ENCODE data around the gene ZFTA.

ZFTA gene

DNA sequence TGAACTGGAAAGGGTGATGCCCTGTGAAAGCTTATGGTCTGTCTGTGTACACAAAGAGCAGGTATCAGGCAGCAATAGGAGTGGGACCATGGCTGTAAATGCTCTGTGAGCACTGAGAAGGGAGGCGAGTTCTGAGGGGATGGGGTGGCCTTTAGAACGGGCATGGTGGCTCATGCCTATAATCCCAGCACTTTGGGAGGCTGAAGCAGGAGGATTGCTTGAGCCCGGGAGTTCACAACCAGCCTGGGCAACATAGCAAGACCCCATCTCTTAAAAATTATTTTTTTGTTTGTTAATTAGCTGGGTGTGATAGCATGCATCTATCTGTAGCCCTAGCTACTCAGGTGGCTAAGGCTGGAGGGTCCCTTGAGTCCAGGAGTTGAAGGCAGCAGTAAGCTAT is 48.2 kb upstream of the ZFTA start:
- ATAC-seq = no peak
- TF ChIP-seq ZFP30 (CRISPR knock-in tag; IDR thresholded peaks at IDR 0.05) (no peak), ISL1 (CRISPR knock-in tag; IDR thresholded peaks at IDR 0.05) (no peak), ZFP3 (CRISPR knock-in tag; IDR thresholded peaks at IDR 0.05) (no peak), GLIS3 (CRISPR knock-in tag; IDR thresholded peaks at IDR 0.05) (no peak), RARB (CRISPR knock-in tag; IDR thresholded peaks at IDR 0.05) (no peak), ZNF70 (CRISPR knock-in tag; IDR thresholded peaks at IDR 0.05) (no peak), ZC3H10 (CRISPR knock-in tag; IDR thresholded peaks at IDR 0.05) (no peak), ZNF8 (CRISPR knock-in tag; IDR thresholded peaks at IDR 0.05) (no peak), ESRRG (CRISPR knock-in tag; IDR thresholded peaks at IDR 0.05) (no peak), ZNF565 (CRISPR knock-in tag; conservative IDR thresholded peaks at IDR 0.05; ENCODE audit: low read depth) (no peak)
- TF ChIP-seq, protein P1, sequence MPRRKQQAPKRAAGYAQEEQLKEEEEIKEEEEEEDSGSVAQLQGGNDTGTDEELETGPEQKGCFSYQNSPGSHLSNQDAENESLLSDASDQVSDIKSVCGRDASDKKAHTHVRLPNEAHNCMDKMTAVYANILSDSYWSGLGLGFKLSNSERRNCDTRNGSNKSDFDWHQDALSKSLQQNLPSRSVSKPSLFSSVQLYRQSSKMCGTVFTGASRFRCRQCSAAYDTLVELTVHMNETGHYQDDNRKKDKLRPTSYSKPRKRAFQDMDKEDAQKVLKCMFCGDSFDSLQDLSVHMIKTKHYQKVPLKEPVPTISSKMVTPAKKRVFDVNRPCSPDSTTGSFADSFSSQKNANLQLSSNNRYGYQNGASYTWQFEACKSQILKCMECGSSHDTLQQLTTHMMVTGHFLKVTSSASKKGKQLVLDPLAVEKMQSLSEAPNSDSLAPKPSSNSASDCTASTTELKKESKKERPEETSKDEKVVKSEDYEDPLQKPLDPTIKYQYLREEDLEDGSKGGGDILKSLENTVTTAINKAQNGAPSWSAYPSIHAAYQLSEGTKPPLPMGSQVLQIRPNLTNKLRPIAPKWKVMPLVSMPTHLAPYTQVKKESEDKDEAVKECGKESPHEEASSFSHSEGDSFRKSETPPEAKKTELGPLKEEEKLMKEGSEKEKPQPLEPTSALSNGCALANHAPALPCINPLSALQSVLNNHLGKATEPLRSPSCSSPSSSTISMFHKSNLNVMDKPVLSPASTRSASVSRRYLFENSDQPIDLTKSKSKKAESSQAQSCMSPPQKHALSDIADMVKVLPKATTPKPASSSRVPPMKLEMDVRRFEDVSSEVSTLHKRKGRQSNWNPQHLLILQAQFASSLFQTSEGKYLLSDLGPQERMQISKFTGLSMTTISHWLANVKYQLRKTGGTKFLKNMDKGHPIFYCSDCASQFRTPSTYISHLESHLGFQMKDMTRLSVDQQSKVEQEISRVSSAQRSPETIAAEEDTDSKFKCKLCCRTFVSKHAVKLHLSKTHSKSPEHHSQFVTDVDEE (CRISPR knock-in tag; IDR thresholded peaks at IDR 0.05) = no peak
- TF ChIP-seq, protein P2, sequence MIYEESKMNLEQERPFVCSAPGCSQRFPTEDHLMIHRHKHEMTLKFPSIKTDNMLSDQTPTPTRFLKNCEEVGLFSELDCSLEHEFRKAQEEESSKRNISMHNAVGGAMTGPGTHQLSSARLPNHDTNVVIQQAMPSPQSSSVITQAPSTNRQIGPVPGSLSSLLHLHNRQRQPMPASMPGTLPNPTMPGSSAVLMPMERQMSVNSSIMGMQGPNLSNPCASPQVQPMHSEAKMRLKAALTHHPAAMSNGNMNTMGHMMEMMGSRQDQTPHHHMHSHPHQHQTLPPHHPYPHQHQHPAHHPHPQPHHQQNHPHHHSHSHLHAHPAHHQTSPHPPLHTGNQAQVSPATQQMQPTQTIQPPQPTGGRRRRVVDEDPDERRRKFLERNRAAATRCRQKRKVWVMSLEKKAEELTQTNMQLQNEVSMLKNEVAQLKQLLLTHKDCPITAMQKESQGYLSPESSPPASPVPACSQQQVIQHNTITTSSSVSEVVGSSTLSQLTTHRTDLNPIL (CRISPR knock-in tag; IDR thresholded peaks at IDR 0.05; ENCODE audit: low read depth) = no peak

DNA sequence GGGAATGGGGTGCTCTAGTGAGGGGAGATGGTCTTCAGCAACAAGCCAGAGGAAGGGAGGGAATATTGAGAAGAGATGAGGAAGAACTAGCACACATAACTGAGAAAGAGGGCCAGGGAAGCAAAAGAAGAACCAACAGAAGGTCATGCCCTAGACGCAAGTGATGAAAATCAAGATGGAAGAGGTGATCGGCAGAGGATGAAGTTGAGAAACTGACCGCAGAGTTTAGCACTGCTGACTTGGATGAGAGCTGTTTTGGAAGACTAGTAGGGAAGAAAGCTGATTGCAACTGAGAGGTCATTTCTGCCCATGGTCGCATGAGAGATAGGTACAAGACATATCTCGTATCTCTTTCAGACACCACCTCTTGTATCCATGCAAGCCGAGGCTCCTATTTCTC is 47.6 kb upstream of the ZFTA start:
- no peak for ATAC-seq
- TF ChIP-seq ZNF8 (CRISPR knock-in tag; IDR thresholded peaks at IDR 0.05) = no peak
- no peak for TF ChIP-seq TCF4 (CRISPR knock-in tag; IDR thresholded peaks at IDR 0.05; ENCODE audit: borderline replicate concordance)
- TF ChIP-seq, protein P3, sequence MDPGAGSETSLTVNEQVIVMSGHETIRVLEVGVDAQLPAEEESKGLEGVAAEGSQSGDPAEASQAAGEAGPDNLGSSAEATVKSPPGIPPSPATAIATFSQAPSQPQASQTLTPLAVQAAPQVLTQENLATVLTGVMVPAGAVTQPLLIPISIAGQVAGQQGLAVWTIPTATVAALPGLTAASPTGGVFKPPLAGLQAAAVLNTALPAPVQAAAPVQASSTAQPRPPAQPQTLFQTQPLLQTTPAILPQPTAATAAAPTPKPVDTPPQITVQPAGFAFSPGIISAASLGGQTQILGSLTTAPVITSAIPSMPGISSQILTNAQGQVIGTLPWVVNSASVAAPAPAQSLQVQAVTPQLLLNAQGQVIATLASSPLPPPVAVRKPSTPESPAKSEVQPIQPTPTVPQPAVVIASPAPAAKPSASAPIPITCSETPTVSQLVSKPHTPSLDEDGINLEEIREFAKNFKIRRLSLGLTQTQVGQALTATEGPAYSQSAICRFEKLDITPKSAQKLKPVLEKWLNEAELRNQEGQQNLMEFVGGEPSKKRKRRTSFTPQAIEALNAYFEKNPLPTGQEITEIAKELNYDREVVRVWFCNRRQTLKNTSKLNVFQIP (CRISPR knock-in tag; IDR thresholded peaks at IDR 0.05; ENCODE audit: borderline replicate concordance, low read depth) = no peak
- TF ChIP-seq PPARA (CRISPR knock-in tag; IDR thresholded peaks at IDR 0.05; ENCODE audit: borderline replicate concordance) = no peak
- no peak for TF ChIP-seq ZNF70 (CRISPR knock-in tag; IDR thresholded peaks at IDR 0.05)
- TF ChIP-seq, protein P4, sequence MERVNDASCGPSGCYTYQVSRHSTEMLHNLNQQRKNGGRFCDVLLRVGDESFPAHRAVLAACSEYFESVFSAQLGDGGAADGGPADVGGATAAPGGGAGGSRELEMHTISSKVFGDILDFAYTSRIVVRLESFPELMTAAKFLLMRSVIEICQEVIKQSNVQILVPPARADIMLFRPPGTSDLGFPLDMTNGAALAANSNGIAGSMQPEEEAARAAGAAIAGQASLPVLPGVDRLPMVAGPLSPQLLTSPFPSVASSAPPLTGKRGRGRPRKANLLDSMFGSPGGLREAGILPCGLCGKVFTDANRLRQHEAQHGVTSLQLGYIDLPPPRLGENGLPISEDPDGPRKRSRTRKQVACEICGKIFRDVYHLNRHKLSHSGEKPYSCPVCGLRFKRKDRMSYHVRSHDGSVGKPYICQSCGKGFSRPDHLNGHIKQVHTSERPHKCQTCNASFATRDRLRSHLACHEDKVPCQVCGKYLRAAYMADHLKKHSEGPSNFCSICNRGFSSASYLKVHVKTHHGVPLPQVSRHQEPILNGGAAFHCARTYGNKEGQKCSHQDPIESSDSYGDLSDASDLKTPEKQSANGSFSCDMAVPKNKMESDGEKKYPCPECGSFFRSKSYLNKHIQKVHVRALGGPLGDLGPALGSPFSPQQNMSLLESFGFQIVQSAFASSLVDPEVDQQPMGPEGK (CRISPR knock-in tag; IDR thresholded peaks at IDR 0.05; ENCODE audit: borderline replicate concordance) = no peak
- TF ChIP-seq CSDC2 (CRISPR knock-in tag; IDR thresholded peaks at IDR 0.05) = no peak
- no peak for TF ChIP-seq OSR1 (CRISPR knock-in tag; IDR thresholded peaks at IDR 0.05)
- TF ChIP-seq ARNTL (CRISPR knock-in tag; IDR thresholded peaks at IDR 0.05; ENCODE audit: borderline replicate concordance, low read depth) = no peak
- TF ChIP-seq ZFP30 (CRISPR knock-in tag; IDR thresholded peaks at IDR 0.05) = no peak
- no peak for TF ChIP-seq BACH2 (CRISPR knock-in tag; IDR thresholded peaks at IDR 0.05; ENCODE audit: borderline replicate concordance)
- TF ChIP-seq, protein P5, sequence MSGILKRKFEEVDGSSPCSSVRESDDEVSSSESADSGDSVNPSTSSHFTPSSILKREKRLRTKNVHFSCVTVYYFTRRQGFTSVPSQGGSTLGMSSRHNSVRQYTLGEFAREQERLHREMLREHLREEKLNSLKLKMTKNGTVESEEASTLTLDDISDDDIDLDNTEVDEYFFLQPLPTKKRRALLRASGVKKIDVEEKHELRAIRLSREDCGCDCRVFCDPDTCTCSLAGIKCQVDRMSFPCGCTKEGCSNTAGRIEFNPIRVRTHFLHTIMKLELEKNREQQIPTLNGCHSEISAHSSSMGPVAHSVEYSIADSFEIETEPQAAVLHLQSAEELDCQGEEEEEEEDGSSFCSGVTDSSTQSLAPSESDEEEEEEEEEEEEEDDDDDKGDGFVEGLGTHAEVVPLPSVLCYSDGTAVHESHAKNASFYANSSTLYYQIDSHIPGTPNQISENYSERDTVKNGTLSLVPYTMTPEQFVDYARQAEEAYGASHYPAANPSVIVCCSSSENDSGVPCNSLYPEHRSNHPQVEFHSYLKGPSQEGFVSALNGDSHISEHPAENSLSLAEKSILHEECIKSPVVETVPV (CRISPR knock-in tag; IDR thresholded peaks at IDR 0.05) = no peak
- TF ChIP-seq RARB (CRISPR knock-in tag; IDR thresholded peaks at IDR 0.05) = no peak
- no peak for TF ChIP-seq ZFP3 (CRISPR knock-in tag; IDR thresholded peaks at IDR 0.05)
- TF ChIP-seq ZC3H10 (CRISPR knock-in tag; IDR thresholded peaks at IDR 0.05) = no peak
- TF ChIP-seq ZNF565 (CRISPR knock-in tag; conservative IDR thresholded peaks at IDR 0.05; ENCODE audit: low read depth) = no peak
- no peak for TF ChIP-seq ESRRG (CRISPR knock-in tag; IDR thresholded peaks at IDR 0.05)
- no peak for TF ChIP-seq SNAI2 (CRISPR knock-in tag; IDR thresholded peaks at IDR 0.05)
- TF ChIP-seq, protein P1 (CRISPR knock-in tag; IDR thresholded peaks at IDR 0.05) = no peak
- TF ChIP-seq TOX (CRISPR knock-in tag; IDR thresholded peaks at IDR 0.05; ENCODE audit: borderline replicate concordance) = no peak

All from SK-N-SH treated with all-trans-retinoic acid at 6 μM for 48 hours (cell line).